DMS153 treated with DMSO at 0.1 percent for 48 hours (cell line): ENCODE measurements around the gene TMEM50B.
"Not testable (repeated sequence)": the region's sequence is repeated elsewhere in the genome, so short reads cannot be mapped to it uniquely, and the experiment has no call there.

Experiments used
- DNase-seq: peaks from one replicate; lab custom pipeline; 2025; ENCODE audit not compliant: unreplicated experiment; lab: John Stamatoyannopoulos, UW

The TMEM50B gene

DNA sequence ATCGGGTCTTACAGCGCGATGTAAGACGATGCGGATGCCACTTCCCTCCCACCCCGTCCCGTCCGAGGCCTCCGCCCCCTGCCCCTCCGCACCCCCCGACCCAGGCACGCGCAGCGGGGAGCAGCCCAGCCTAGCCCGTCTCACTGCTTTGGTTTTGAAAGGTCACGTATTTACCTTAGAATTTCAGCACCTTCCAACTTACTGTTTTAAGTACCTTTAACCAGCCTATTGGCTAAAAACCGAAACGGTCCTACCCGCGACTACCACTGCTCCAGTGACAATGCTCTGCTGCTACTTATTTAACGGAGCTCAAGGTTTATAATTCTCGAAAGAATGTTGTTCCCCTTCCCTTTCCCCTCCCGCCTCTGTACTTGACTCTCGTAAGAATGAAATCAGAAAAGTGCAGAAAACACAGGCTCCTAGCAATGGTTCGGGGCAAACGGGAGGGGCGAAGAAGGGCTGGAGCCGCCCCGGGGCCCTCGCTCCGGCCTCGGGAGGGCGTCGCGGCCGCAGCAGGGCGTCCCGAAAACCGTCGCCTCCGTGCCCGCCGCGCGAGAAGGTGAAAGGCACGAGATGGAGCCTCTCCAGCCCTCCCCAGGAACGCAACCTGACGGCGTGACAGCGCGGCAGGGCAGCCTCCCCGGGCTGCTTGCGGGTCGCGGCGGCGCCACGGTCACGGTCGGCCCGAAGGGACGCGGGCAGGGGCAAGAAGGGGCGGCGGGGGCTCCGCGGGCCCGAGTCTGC, 667 bp downstream of the TMEM50B start:
- DNase-seq: peak; percentile 6

DNA sequence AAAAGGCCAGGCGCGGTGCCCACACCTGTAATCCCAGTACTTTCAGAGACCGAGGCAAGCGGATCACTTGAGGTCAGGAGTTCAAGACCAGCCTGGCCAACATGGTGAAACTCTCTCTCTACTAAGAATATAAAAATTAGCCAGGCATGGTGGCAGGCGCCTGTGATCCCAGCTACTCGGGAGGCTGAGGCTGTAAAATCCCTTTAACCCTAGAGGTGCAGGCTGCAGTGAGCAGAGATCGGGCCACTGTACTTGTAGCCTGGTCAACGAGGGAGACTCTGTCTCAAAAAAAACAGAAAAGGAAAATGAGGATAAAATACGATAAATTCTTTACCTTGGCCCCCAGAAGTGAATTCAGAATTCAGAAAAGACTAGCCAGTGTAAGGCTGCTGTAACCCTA, 1.6 kb downstream of the TMEM50B start:
- DNase-seq: no peak

DNA sequence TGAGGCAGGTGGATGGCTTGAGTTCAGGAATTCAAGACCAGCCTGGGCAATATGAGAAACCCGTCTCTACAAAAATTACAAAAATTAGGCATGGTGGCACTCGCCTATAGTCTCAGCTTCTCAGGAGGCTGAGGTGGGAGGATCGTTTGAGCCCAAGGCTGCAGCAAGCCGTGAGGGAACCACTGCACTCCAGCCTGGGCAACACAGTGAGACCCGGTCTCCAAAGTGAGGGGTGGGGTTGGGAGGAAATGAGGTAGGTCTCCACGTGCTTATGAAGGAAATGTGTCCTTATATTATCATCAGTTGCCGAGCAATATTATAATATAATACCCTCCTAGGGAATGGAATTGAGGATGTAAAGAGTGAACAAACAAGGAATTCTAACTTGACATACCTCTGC, 2.7 kb downstream of the TMEM50B start:
- DNase-seq: no peak

DNA sequence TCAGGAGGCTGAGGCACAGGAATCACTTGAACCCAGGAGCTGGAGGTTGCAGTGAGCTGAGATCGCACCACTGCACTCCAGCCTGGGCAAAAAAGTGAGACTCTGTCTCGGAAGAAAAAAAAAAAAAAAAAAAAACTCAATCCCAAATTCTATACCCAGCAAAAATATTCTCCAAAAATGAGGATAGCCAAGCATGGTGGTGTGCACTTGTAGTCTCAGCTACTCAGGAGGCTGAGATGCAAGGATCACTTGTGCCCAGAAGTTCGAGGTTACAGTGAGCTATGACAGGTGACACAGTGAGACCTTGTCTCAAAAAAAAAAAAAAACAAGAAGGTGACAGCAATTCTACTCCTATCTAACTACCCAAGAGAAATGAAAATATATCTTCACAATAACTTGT, 6.4 kb downstream of the TMEM50B start:
- DNase-seq: no peak

DNA sequence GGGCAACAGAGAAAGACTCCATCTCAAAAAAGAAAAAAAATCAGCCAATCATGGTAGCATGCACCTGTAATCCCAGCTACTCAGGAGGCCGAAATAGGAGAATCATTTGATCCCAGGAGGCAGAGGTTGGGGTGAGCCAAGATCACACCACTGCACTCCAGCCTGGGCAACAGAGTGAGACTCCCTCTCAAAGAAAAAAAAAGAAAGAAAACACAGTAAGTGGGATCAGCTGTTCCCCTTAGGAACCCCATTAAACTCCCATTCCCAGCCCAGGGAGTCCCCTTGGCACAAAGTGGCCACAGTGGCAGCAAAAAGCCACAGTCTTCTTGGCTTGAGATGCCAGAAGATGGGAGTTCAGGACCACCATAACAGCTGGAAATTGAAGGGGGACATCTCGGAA, 9.1 kb downstream of the TMEM50B start:
- no peak for DNase-seq

DNA sequence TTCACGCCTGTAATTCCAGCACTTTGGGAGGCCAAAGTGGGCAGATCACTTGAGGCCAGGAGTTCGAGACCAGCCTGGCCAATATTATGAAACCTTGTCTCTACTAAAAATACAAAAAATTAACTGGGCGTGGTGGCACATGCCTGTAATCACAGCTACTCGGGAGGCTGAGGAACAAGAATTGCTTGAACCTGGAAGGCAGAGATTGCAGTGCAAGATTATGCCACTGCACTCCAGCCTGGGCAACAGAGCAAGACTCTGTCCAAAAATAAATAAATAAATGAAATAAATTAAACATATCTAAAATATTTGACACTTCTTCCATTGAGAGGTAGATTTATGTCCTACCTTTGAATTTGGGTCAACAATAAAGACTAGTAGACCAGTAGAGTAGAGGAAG, 10.6 kb downstream of the TMEM50B start:
- not testable (repeated sequence) for DNase-seq

- no peak for DNase-seq
Observed at GRCh38 chr21:33461538-33462250, 18.1 kb downstream of the TMEM50B start.

- no peak for DNase-seq
Observed at GRCh38 chr21:33458861-33459260, 20.9 kb downstream of the TMEM50B start.

DNA sequence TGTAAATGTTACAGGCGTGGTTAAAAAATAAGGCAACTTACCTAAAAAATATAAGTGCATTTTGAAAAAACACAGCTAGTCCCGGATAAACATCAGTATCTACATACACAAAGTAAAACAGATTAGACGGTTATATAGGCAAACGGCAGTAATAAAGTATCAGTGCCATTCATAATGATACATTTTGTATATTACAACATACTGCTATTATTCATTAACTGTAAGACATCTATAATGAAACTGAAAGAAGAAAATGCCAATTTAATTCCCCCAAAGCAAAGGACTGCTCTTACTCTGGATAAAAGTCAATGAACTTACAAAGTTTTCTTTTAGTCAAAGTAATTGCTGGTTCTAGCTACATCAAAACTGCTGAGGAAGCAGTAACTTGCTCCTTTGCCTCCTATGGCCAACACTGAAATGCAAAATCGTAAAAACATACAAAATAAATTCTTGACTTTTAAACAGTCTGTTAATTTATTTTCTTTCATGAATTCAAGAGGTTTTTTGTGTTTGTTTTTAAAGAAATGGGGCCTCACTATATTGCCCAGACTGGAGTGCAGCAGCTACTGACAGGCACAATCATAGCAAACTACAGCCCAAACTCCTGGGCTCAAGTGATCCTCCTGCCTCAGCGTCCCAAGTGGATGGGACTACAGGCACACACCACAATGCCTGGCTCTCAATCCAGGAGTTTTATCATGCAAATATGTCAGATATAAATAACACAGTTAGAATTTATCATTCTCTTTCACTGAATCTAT, 23.9 kb downstream of the TMEM50B start:
- no peak for DNase-seq

DNA sequence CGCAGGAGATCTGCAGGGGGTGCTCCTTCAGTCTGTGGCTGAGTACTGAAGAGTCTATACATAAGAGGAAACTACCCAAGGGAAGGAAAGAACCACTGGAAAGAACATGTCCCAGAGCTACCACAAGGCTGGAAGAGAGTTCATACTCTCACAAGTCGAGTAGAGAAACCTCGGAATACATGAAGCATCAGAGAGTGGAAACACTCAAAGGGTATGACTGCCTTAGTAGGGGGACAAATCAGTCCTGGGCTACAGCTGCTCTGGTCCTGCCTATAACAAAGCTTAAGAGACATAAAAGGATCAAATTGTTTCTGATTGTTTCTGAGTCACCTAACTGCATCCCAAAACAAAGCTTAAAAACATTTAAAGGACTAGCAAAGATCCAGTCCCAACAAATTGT, 27.4 kb downstream of the TMEM50B start:
- DNase-seq: no peak

DNA sequence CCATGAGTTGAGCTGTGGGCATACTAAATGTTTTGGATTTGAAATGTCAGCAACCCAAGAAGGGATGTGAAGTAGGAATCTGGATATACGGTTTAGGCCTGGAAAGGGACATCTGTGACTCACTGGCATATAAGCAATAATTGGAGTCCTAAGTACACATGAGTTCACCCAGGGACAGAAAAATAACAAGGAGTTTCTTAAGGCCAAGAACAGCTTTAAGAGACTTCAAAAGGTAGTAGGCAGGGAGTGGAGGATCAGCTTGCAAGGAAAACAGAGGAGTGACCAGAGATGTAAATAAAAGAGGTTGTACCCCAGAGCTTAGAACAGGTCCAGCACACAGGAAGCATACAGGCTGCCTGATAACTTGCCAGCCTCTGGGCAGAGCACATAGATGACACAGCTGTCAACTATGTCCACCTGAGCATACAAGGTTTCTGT, 28.1 kb downstream of the TMEM50B start:
- DNase-seq: no peak

DNA sequence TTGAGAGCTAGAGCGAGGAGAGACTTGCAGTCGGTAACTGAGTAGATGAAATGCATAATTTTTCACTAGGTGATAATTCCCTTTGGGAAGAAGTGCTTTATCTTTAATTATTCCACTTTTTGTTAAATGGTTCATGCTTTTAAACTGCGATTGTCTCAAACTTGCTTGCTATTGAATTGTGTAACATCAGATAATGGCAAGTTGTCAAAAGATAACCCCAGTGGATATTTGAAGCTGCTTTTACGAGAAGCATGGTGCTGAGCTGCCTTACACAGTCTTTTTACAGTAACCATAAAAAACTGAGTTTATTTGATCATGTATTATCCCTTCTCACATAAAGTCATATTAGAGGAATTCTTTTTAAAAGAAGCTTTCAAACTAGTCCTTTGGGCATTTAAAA, 30.2 kb downstream of the TMEM50B start:
- no peak for DNase-seq

- not testable (repeated sequence) for DNase-seq
Observed at GRCh38 chr21:33446620-33447019, 33.2 kb downstream of the TMEM50B start.

DNA sequence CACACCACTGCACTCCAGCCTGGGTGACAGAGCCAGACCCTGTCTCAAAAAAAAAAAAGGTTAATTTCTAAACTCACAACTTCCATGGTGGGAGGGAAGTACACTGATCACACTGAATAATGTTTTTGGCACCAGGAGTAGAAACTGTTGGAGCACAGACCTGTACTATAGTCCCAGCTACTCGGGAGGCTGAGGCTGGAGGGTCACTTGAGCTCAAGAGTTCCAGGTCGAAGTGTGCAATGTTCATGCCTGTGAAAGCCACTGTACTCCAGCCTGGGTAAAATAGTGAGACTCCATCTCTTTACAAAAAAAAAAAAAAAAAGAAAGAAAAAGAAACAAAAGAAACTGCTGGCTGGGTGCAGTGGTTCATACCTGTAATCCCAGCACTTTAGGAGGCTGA, 35.3 kb downstream of the TMEM50B start:
- no peak for DNase-seq

DNA sequence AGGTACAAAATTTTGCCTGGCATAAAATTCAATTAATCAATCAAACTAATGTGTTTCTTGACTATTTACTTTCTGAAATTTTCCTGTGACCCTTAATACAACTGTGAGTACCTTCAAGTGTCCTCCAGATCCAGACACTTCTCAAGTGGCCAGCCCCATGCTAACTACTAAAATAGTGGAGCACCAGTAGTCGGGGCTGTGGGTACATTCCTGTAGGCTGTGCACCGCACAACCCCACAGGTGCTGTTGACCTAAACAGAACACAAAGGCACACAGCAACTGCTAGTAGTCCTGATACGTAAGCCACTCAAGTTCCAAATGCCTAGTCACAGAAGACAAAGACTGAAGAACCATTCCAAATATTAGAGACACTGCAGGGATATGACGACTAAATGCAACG, 36.6 kb downstream of the TMEM50B start:
- DNase-seq: peak; percentile 15

GRCh38 chr21:33441489-33442477, 38.0 kb downstream of the TMEM50B start:
- peak; percentile 86 for DNase-seq

- no peak for DNase-seq
Observed at GRCh38 chr21:33437140-33437539, 42.6 kb downstream of the TMEM50B start.

- no peak for DNase-seq
Observed at GRCh38 chr21:33434770-33435360, 44.9 kb downstream of the TMEM50B start.

- DNase-seq: no peak
Observed at GRCh38 chr21:33433425-33434114, 46.2 kb downstream of the TMEM50B start.

DNA sequence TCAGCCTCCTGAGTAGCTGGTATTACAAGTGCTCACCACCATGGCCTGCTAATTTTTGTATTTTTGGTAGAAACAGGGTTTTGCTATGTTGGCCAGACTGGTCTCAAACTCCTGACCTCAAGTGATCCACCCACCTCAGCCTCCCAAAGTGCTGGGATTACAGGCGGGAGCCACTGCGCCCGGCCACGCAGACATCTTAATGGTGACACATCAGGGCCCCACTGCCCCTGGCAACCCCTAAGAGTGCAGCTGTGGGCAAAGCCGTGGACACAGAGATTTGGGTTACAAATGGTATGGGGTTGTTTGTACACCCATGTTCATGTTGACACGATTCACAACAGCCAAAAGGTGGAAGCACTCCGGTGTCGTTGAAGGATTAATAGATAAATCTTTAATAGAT, 46.8 kb downstream of the TMEM50B start:
- DNase-seq: no peak
